ENCODE data around the gene LRIT2.

Gene LRIT2

DNA sequence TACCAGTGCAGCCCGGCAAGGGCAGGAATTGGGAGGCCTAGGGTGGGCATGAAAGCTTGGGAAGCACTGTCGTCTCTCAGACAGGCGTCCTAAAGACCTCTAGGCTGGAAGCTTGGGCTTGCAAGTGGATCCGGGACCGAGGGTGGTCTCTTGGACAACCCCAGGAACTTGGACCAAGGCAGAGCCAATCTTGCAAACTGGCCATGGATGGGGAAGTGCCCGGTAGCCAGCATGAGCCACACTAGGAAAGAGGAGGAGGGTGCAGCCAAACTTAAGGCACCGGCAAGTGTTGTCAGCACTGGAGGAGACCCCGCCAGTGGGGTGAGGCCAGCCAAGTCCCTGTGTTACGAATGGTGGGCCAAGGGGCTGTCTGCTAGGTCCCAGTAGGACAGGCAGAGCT lies 8.5 kb downstream of the LRIT2 start:
- Histone ChIP-seq H3K27ac (ENCODE audit: low read length, poor library complexity, severe bottlenecking) (no peak overlapping the region), H3K27me3 (ENCODE audit: control insufficient read depth in 1 of 2, insufficient read depth in 1 of 2, low read length in 2 of 2) (peaks cover 0 to 32% of the 10 kb centered on the region in 2 experiments), H3K4me2 (ENCODE audit: low read length, poor library complexity, severe bottlenecking) (no peak overlapping the region), H2BK12ac (ENCODE audit: low read length in 2 of 2) (no peak overlapping the region), H3K36me3 (ENCODE audit: control insufficient read depth in 1 of 2, insufficient read depth in 2 of 2, low read depth in 1 of 2, low read length in 2 of 2) (no peaks in the 10 kb centered on the region), H3K4me1 (ENCODE audit: control insufficient read depth, insufficient read depth, low read depth, low read length) (no peaks in the 10 kb centered on the region), H4K91ac (ENCODE audit: low read length) (no peak overlapping the region), H2BK5ac (ENCODE audit: low read depth, low read length, poor library complexity, severe bottlenecking) (no peak overlapping the region), H3K9ac (ENCODE audit: low read length) (no peak overlapping the region), H3K18ac (ENCODE audit: low read depth in 1 of 2, low read length in 2 of 2) (no peak overlapping the region), H2AK5ac (ENCODE audit: low read length, severe bottlenecking) (no peak overlapping the region), H4K8ac (ENCODE audit: low read length) (no peak overlapping the region), H3K14ac (ENCODE audit: low read length in 2 of 2) (no peak overlapping the region), H3K79me1 (replicated peaks; ENCODE audit: low read length, poor library complexity, severe bottlenecking) (no peaks in the 10 kb centered on the region), H2BK120ac (ENCODE audit: low read depth, low read length) (no peak overlapping the region), H3K23ac (ENCODE audit: low read length in 2 of 2) (no peak overlapping the region), H3K4ac (ENCODE audit: low read depth in 1 of 2, low read length in 2 of 2) (no peak overlapping the region), H3K9me3 (ENCODE audit: control insufficient read depth, low read length) (peaks cover 6% of the 10 kb centered on the region), H3K4me3 (ENCODE audit: insufficient read depth in 1 of 2, low read depth in 1 of 2, low read length in 2 of 2) (no peak overlapping the region), H2BK15ac (ENCODE audit: low read depth, poor library complexity, severe bottlenecking) (peak overlapping the region; percentile 60), H2AFZ (ENCODE audit: low read depth, low read length) (no peak overlapping the region)
- no peak for DNase-seq
- WGBS, result 78% methylated on average over 9 of the region's 9 CpGs

DNA sequence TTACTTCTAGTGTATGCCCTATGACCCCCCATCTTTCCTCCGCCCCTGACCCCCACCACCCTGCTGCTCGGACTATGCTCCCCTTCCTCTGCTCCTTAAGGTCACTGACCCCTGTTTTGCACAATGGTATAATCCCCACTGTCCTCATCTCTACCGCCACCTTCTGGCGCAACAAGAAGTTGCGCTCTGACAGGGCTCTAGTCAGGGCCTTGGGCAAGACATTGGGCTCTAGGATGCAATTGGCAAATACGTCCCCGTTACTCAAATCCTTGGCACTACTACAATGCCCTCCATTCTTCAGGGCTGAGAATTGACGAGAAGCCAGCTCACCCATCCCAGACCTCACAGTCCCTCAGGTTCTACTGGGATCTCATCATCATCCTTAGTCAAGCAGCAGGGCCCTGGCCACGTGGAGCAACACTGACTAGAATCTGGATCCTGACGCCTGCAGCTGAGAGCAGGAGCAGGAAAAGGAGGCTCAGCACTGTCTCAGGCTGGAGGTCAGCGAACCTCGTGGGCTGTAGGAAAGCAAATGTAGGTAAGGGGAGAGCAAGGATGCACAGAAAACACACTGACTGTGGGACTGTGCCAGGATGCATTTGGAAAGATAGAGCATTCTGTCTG lies 10.6 kb downstream of the LRIT2 start:
- H2AFZ ChIP-seq (ENCODE audit: low read depth, low read length), result no peak overlapping the region
- peaks cover 0 to 42% of the 10 kb centered on the region in 2 experiments for H3K27me3 ChIP-seq (ENCODE audit: control insufficient read depth in 1 of 2, insufficient read depth in 1 of 2, low read length in 2 of 2)
- no peak overlapping the region for H3K9ac ChIP-seq (ENCODE audit: low read length)
- no peak overlapping the region for H2BK5ac ChIP-seq (ENCODE audit: low read depth, low read length, poor library complexity, severe bottlenecking)
- H3K23ac ChIP-seq (ENCODE audit: low read length in 2 of 2), result no peak overlapping the region
- H3K18ac ChIP-seq (ENCODE audit: low read depth in 1 of 2, low read length in 2 of 2), result no peak overlapping the region
- no peaks in the 10 kb centered on the region for H3K36me3 ChIP-seq (ENCODE audit: control insufficient read depth in 1 of 2, insufficient read depth in 2 of 2, low read depth in 1 of 2, low read length in 2 of 2)
- H3K4me2 ChIP-seq (ENCODE audit: low read length, poor library complexity, severe bottlenecking), result no peak overlapping the region
- H3K4me3 ChIP-seq (ENCODE audit: insufficient read depth in 1 of 2, low read depth in 1 of 2, low read length in 2 of 2), result no peak overlapping the region
- H3K4me1 ChIP-seq (ENCODE audit: control insufficient read depth, insufficient read depth, low read depth, low read length), result no peaks in the 10 kb centered on the region
- H4K8ac ChIP-seq (ENCODE audit: low read length), result no peak overlapping the region
- H4K91ac ChIP-seq (ENCODE audit: low read length), result no peak overlapping the region
- no peak overlapping the region for H3K27ac ChIP-seq (ENCODE audit: low read length, poor library complexity, severe bottlenecking)
- H3K4ac ChIP-seq (ENCODE audit: low read depth in 1 of 2, low read length in 2 of 2), result no peak overlapping the region
- H2AK5ac ChIP-seq (ENCODE audit: low read length, severe bottlenecking), result no peak overlapping the region
- H3K14ac ChIP-seq (ENCODE audit: low read length in 2 of 2), result no peak overlapping the region
- peaks cover 6% of the 10 kb centered on the region for H3K9me3 ChIP-seq (ENCODE audit: control insufficient read depth, low read length)
- no peak overlapping the region for H2BK15ac ChIP-seq (ENCODE audit: low read depth, poor library complexity, severe bottlenecking)
- no peaks in the 10 kb centered on the region for H3K79me1 ChIP-seq (replicated peaks; ENCODE audit: low read length, poor library complexity, severe bottlenecking)
- DNase-seq, result no peak
- WGBS, result 65% methylated on average over 12 of the region's 12 CpGs
- no peak overlapping the region for H2BK12ac ChIP-seq (ENCODE audit: low read length in 2 of 2)
- no peak overlapping the region for H2BK120ac ChIP-seq (ENCODE audit: low read depth, low read length)

DNA sequence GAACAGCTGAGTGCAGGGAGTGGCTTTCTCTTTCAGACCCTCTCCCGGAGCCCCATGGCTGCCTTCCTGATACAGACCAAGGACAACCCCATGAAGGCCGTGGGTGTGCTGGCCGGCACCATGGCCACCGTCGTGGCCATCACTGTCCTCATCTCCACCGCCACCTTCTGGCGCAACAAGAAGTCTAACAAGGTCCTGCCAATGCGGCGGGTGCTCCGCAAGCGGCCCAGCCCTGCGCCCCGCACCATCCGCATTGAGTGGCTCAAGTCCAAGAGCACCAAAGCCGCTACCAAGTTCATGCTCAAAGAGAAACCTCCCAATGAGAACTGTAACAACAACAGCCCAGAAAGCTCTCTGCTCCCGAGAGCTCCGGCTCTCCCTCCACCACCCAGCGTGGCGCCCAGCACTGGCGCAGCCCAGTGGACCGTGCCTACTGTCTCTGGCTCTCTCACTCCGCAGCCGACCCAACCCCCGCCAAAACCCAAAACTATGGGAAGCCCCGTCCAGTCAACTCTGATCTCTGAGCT lies 11.2 kb downstream of the LRIT2 start:
- H3K27ac ChIP-seq (ENCODE audit: low read length, poor library complexity, severe bottlenecking), result no peak overlapping the region
- DNase-seq, result no peak
- no peak overlapping the region for H3K9ac ChIP-seq (ENCODE audit: low read length)
- no peak overlapping the region for H2BK12ac ChIP-seq (ENCODE audit: low read length in 2 of 2)
- no peak overlapping the region for H3K14ac ChIP-seq (ENCODE audit: low read length in 2 of 2)
- no peak overlapping the region for H2AK5ac ChIP-seq (ENCODE audit: low read length, severe bottlenecking)
- no peak overlapping the region for H4K91ac ChIP-seq (ENCODE audit: low read length)
- H3K4me2 ChIP-seq (ENCODE audit: low read length, poor library complexity, severe bottlenecking), result no peak overlapping the region
- no peaks in the 10 kb centered on the region for H3K4me1 ChIP-seq (ENCODE audit: control insufficient read depth, insufficient read depth, low read depth, low read length)
- H2BK15ac ChIP-seq (ENCODE audit: low read depth, poor library complexity, severe bottlenecking), result no peak overlapping the region
- no peak overlapping the region for H3K4me3 ChIP-seq (ENCODE audit: insufficient read depth in 1 of 2, low read depth in 1 of 2, low read length in 2 of 2)
- H3K9me3 ChIP-seq (ENCODE audit: control insufficient read depth, low read length), result peaks cover 2% of the 10 kb centered on the region
- H3K18ac ChIP-seq (ENCODE audit: low read depth in 1 of 2, low read length in 2 of 2), result no peak overlapping the region
- H3K23ac ChIP-seq (ENCODE audit: low read length in 2 of 2), result no peak overlapping the region
- no peak overlapping the region for H3K4ac ChIP-seq (ENCODE audit: low read depth in 1 of 2, low read length in 2 of 2)
- H2BK5ac ChIP-seq (ENCODE audit: low read depth, low read length, poor library complexity, severe bottlenecking), result no peak overlapping the region
- H3K27me3 ChIP-seq (ENCODE audit: control insufficient read depth in 1 of 2, insufficient read depth in 1 of 2, low read length in 2 of 2), result peaks cover 0 to 38% of the 10 kb centered on the region in 2 experiments
- no peak overlapping the region for H2AFZ ChIP-seq (ENCODE audit: low read depth, low read length)
- no peak overlapping the region for H4K8ac ChIP-seq (ENCODE audit: low read length)
- no peaks in the 10 kb centered on the region for H3K79me1 ChIP-seq (replicated peaks; ENCODE audit: low read length, poor library complexity, severe bottlenecking)
- H2BK120ac ChIP-seq (ENCODE audit: low read depth, low read length), result no peak overlapping the region
- WGBS, result 92% methylated on average over 25 of the region's 25 CpGs
- no peaks in the 10 kb centered on the region for H3K36me3 ChIP-seq (ENCODE audit: control insufficient read depth in 1 of 2, insufficient read depth in 2 of 2, low read depth in 1 of 2, low read length in 2 of 2)

DNA sequence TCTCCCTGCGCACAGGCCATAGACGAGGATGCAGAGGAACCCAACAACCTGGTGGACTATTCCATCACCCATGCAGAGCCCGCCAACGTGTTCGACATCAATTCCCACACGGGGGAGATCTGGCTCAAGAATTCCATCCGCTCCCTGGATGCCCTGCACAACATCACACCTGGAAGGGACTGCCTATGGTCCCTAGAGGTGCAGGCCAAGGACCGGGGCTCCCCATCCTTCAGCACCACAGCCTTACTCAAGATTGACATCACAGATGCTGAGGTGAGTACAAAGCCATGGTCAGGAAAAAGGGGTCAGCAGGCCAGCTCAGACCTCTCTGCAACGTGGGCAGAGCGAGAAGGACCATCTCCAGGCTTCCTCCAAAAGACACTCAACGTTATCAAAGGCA lies 12.3 kb downstream of the LRIT2 start:
- 86% methylated on average over 11 of the region's 11 CpGs for WGBS

More for the DNA sequence above, 12.3 kb downstream of the LRIT2 start:
- Histone ChIP-seq H3K4ac (ENCODE audit: low read depth in 1 of 2, low read length in 2 of 2) (no peak overlapping the region), H4K91ac (ENCODE audit: low read length) (no peak overlapping the region), H3K4me3 (ENCODE audit: insufficient read depth in 1 of 2, low read depth in 1 of 2, low read length in 2 of 2) (no peak overlapping the region), H3K4me1 (ENCODE audit: control insufficient read depth, insufficient read depth, low read depth, low read length) (no peaks in the 10 kb centered on the region), H3K9me3 (ENCODE audit: control insufficient read depth, low read length) (no peaks in the 10 kb centered on the region), H3K9ac (ENCODE audit: low read length) (no peak overlapping the region), H2BK5ac (ENCODE audit: low read depth, low read length, poor library complexity, severe bottlenecking) (no peak overlapping the region), H3K36me3 (ENCODE audit: control insufficient read depth in 1 of 2, insufficient read depth in 2 of 2, low read depth in 1 of 2, low read length in 2 of 2) (no peaks in the 10 kb centered on the region), H3K14ac (ENCODE audit: low read length in 2 of 2) (no peak overlapping the region), H2BK12ac (ENCODE audit: low read length in 2 of 2) (no peak overlapping the region), H2BK15ac (ENCODE audit: low read depth, poor library complexity, severe bottlenecking) (no peak overlapping the region), H3K18ac (ENCODE audit: low read depth in 1 of 2, low read length in 2 of 2) (no peak overlapping the region), H3K23ac (ENCODE audit: low read length in 2 of 2) (no peak overlapping the region), H3K79me1 (replicated peaks; ENCODE audit: low read length, poor library complexity, severe bottlenecking) (no peaks in the 10 kb centered on the region), H4K8ac (ENCODE audit: low read length) (no peak overlapping the region), H2BK120ac (ENCODE audit: low read depth, low read length) (no peak overlapping the region), H3K27me3 (ENCODE audit: control insufficient read depth in 1 of 2, insufficient read depth in 1 of 2, low read length in 2 of 2) (peaks cover 0 to 45% of the 10 kb centered on the region in 2 experiments), H2AFZ (ENCODE audit: low read depth, low read length) (no peak overlapping the region), H2AK5ac (ENCODE audit: low read length, severe bottlenecking) (no peak overlapping the region), H3K4me2 (ENCODE audit: low read length, poor library complexity, severe bottlenecking) (no peak overlapping the region), H3K27ac (ENCODE audit: low read length, poor library complexity, severe bottlenecking) (no peak overlapping the region)
- DNase-seq, result no peak

All from mesenchymal stem cell (in vitro differentiated cells and primary cell).